HEK293T (cell line): Measurements from ENCODE around the gene SKP1.

Experiments
- CTCF ChIA-PET: fragments of 350-600 bp; formaldehyde crosslinking; extraction: SDS; loops from one replicate; lab custom pipeline; 2021; ENCODE audit warnings: antibody characterized with exemption, inconsistent platforms; lab: Yijun Ruan, JAX
- POLR2A ChIA-PET: fragments of 350-600 bp; formaldehyde crosslinking; extraction: SDS; loops from one replicate; lab custom pipeline; 2020; ENCODE audit warnings: antibody characterized with exemption, inconsistent platforms; lab: Yijun Ruan, JAX
- DNase-seq: peaks from one replicate; pipeline ENCODE4 v3.0.0; 2012; ENCODE audit warnings: mixed read lengths; ENCODE audit errors: extremely low spot score
- ARNT ChIP-seq: fragments of 450-650 bp; IDR thresholded peaks from 2 replicates; pipeline ENCODE4 v1.6.1; 2017; ENCODE audit warnings: mild to moderate bottlenecking
- BHLHE40 ChIP-seq: fragments of 450-650 bp; IDR thresholded peaks from 2 replicates; pipeline ENCODE4 v1.6.1; 2016; ENCODE audit warnings: mild to moderate bottlenecking, moderate library complexity, borderline replicate concordance
- CTBP1 ChIP-seq: fragments of 450-650 bp; IDR thresholded peaks from 2 replicates; pipeline ENCODE4 v1.6.1; 2016; ENCODE audit warnings: borderline replicate concordance
- ELF4 ChIP-seq: fragments of 450-650 bp; IDR thresholded peaks from 2 replicates; pipeline ENCODE4 v1.6.1; 2017; ENCODE audit warnings: antibody characterized with exemption
- FOXA1 ChIP-seq: fragments of 450-650 bp; IDR thresholded peaks from 2 replicates; pipeline ENCODE4 v1.6.1; 2016; ENCODE audit warnings: mild to moderate bottlenecking
- FOXK2 ChIP-seq: fragments of 450-650 bp; IDR thresholded peaks from 2 replicates; pipeline ENCODE4 v1.6.1; 2016; ENCODE audit warnings: mild to moderate bottlenecking
- FOXM1 ChIP-seq: fragments of 450-650 bp; IDR thresholded peaks from 2 replicates; pipeline ENCODE4 v1.6.1; 2017; ENCODE audit warnings: mild to moderate bottlenecking, borderline replicate concordance
- HDGF ChIP-seq: fragments of 450-650 bp; IDR thresholded peaks from 2 replicates; pipeline ENCODE4 v1.6.1; 2017; ENCODE audit warnings: antibody characterized with exemption, borderline replicate concordance
- L3MBTL2 ChIP-seq: fragments of 450-650 bp; conservative IDR thresholded peaks from 2 replicates; pipeline ENCODE4 v1.6.1; 2016; ENCODE audit warnings: mild to moderate bottlenecking
- LEF1 ChIP-seq: fragments of 450-650 bp; IDR thresholded peaks from 2 replicates; pipeline ENCODE4 v1.6.1; 2017; ENCODE audit warnings: mild to moderate bottlenecking, borderline replicate concordance
- NFRKB ChIP-seq: fragments of 450-650 bp; IDR thresholded peaks from 2 replicates; pipeline ENCODE4 v1.6.1; 2016; ENCODE audit warnings: mild to moderate bottlenecking, moderate library complexity
- SP1 ChIP-seq: fragments of 450-650 bp; IDR thresholded peaks from 2 replicates; pipeline ENCODE4 v1.6.1; 2017
- SUZ12 ChIP-seq: fragments of 450-650 bp; IDR thresholded peaks from 2 replicates; pipeline ENCODE4 v1.6.1; 2016; ENCODE audit warnings: mild to moderate bottlenecking
- TARDBP ChIP-seq: fragments of 450-650 bp; IDR thresholded peaks from 2 replicates; pipeline ENCODE4 v1.6.1; 2016
- ZNF384 ChIP-seq: fragments of 450-650 bp; IDR thresholded peaks from 2 replicates; pipeline ENCODE4 v1.6.1; 2016
- TF ChIP-seq, protein P1 (sequence below): fragments of 450-650 bp; IDR thresholded peaks from 2 replicates; pipeline ENCODE4 v1.6.1; 2016

SKP1 gene

DNA sequence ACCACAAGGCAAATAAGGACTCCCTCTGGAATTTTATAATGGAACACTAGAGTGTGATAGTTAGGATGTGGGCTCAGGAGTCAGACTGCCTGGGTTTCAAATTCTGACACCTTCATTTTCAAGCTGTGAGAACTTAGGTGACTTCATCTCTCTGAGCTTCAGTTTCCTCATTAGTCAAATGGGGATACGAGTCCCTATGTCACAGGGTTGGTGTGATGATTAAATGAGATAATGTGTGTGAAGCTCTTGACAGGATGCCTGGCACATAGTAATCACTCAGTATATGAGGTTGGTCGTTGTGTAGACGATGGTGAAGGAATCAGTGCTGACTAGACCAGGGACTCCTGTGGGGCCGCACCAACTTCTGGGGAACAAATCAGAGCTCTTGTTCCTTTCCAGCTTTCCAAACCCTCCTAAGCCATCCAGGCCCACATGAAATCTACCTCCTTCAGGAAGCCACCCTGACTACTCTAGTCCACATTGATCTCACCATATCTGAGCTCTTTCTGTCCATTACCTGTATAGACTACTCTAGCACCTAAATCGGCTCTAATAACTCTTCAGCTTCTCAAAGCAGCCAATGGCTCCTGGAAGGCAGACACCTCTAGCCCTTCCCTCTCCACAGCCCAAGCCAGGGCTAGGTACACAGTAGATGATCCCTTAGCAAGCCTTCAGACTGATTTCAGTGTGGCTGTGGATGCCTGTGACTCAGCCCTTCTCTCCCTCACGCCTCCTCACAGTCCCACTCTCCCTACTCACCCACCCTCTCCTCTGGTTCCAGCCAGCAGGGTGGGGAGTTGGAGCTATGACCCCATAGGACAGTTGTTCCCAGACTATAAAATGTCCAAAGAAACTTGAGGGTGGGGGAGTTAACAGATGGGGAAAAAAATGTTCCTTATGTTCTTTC, 64.8 kb downstream of the SKP1 start:
- TF ChIP-seq SUZ12 (no peak), ARNT (no peak), CTBP1 (no peak), NFRKB (no peak), LEF1 (no peak), HDGF (no peak)
- ChIA-PET POLR2A (interaction anchor here (0.8 kb wide), 1 partner anchor 9 kb away, joined by 3 read pairs; no protein-coding TSS in a partner anchor), CTCF (interaction anchor here (1.0 to 3.8 kb wide), 5 partner anchors 11 to 73 kb away, joined by 3 to 17 read pairs (median 6); no protein-coding TSS in a partner anchor)
- no peak for DNase-seq

DNA sequence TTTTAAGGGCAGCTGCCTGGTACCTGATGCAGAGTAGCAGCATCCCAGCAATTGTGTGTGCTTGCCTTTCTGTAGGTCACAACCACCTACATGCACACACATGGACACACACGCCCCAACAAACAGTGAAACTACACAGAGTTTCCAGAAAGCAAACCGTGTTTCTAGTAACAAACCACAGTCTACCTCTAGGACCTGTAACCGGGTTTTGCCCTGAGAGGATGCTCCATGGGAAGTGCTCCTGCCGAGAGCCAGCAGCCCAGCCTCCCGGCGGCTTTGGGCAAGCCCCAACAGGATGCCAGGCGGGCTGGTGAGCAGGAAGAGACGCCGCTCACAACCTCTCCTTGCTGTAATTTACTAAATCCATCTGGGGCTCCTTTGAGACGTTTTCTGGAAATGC, 66.4 kb downstream of the SKP1 start:
- DNase-seq: no peak
- ChIA-PET CTCF (interaction anchor here (1.5 to 3.8 kb wide), 2 partner anchors 9 to 71 kb away, joined by 6 to 17 read pairs; no protein-coding TSS in a partner anchor), POLR2A (no interaction called here)
- no peak for TF ChIP-seq HDGF
- no peak for TF ChIP-seq ELF4
- TF ChIP-seq, protein P1, sequence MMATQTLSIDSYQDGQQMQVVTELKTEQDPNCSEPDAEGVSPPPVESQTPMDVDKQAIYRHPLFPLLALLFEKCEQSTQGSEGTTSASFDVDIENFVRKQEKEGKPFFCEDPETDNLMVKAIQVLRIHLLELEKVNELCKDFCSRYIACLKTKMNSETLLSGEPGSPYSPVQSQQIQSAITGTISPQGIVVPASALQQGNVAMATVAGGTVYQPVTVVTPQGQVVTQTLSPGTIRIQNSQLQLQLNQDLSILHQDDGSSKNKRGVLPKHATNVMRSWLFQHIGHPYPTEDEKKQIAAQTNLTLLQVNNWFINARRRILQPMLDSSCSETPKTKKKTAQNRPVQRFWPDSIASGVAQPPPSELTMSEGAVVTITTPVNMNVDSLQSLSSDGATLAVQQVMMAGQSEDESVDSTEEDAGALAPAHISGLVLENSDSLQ: no peak
- no peak for TF ChIP-seq BHLHE40
- TF ChIP-seq CTBP1: no peak
- no peak for TF ChIP-seq SP1
- no peak for TF ChIP-seq ZNF384
- TF ChIP-seq ARNT: no peak
- TF ChIP-seq FOXK2: no peak
- no peak for TF ChIP-seq L3MBTL2
- no peak for TF ChIP-seq FOXM1
- TF ChIP-seq LEF1: no peak
- no peak for TF ChIP-seq TARDBP
- TF ChIP-seq NFRKB: no peak
- no peak for TF ChIP-seq SUZ12
- no peak for TF ChIP-seq FOXA1

- ChIA-PET CTCF (no interaction called here), POLR2A (no interaction called here)
- no peak for TF ChIP-seq HDGF
- no peak for TF ChIP-seq ARNT
- no peak for TF ChIP-seq NFRKB
- TF ChIP-seq L3MBTL2: no peak
- TF ChIP-seq, protein P1: no peak
- no peak for TF ChIP-seq TARDBP
- no peak for TF ChIP-seq ZNF384
- TF ChIP-seq FOXM1: no peak
- TF ChIP-seq ELF4: no peak
- no peak for TF ChIP-seq SUZ12
- TF ChIP-seq BHLHE40: no peak
- TF ChIP-seq LEF1: no peak
- no peak for TF ChIP-seq CTBP1
- TF ChIP-seq FOXA1: no peak
- TF ChIP-seq FOXK2: no peak
- no peak for TF ChIP-seq SP1
- DNase-seq: no peak
These were observed 69.0 kb downstream of the SKP1 start for GRCh38 chr5:134107779-134108178.

DNA sequence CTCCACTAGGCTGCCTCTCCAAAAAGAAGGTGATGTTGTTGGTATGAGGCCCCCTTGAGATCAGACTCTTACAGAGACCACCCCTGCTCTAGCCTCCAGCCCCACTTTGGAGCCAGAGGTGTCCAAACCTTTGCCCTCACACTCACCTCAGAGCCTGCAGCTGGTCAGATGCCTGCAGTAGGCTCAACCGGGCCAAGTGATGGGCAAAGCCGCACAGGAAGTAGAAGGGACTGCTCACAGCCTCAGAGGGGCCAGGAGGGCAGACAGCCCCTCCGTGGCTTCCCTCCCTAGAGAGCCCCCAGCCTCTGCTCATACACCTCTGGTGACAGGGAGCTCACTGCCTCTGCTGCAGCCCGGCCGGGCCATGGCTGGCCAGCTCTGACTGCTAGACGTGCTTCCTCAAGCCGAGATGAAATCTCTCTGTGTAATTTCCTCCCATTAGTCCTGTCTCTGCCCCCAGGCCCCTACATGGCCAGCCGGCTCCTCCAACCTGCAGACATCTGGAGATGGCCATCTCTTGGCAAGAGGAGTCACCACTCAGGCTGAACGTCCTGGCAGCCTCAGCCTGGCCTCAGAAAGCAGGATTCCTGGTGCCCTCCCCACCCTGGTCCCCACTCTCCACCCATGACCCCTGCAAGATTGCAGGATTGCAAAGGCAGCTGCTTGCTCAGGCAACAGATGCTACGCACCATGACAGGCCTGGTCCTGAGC, 69.6 kb downstream of the SKP1 start:
- ChIA-PET CTCF (no interaction called here), POLR2A (no interaction called here)
- no peak for DNase-seq
- TF ChIP-seq ELF4: no peak
- TF ChIP-seq ZNF384: no peak
- TF ChIP-seq FOXK2: no peak
- no peak for TF ChIP-seq HDGF
- no peak for TF ChIP-seq BHLHE40
- TF ChIP-seq TARDBP: no peak
- TF ChIP-seq, protein P1: no peak
- TF ChIP-seq NFRKB: no peak
- TF ChIP-seq L3MBTL2: no peak
- TF ChIP-seq FOXM1: no peak
- TF ChIP-seq SUZ12: no peak
- no peak for TF ChIP-seq SP1
- no peak for TF ChIP-seq ARNT
- no peak for TF ChIP-seq FOXA1
- TF ChIP-seq CTBP1: no peak
- no peak for TF ChIP-seq LEF1

DNA sequence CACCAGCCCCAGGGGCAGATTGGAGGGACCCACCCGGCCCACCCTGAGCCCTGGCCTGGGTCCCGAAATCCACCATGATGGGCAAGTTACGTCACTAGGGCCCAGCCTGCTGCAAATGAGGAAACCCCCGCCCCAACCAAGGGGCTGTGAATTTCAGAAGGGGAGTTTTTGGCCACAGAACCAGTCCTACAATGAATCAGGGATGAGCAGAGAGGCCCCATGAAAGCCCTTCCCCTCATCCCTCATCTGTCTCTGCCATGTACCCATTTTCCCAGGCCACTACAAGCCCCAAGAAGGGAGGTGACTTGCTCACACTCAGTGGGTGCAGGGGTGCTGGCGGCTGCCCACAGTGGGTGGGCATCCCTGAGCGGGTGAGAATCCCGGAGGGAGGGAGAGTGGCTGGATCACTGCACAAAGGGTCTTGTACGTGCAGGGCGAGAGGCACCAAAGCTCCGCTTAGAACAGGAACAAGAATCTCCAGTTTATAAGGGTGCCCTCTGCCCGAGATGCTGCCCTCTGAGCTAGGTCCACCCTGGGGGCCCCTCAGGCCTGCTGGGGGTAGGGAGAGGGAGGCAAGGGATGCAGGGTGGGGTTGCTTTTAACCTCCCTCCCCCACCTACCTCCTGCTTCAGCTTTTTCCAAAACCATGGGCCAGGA, 72.6 kb downstream of the SKP1 start:
- CTCF ChIA-PET: interaction anchor here (0.6 kb wide), 2 partner anchors 83 to 142 kb away, joined by 3 read pairs; no protein-coding TSS in a partner anchor

More for the DNA sequence above, 72.6 kb downstream of the SKP1 start:
- POLR2A ChIA-PET: interaction anchor here (1.0 kb wide), 1 partner anchor 8 kb away, joined by 3 read pairs; no protein-coding TSS in a partner anchor
- TF ChIP-seq BHLHE40 (no peak), TARDBP (no peak), CTBP1 (no peak), ZNF384 (no peak), ELF4 (no peak), L3MBTL2 (no peak), SP1 (no peak), LEF1 (no peak), FOXM1 (no peak), FOXK2 (no peak), ARNT (no peak), HDGF (no peak), NFRKB (no peak), FOXA1 (no peak), SUZ12 (no peak)
- TF ChIP-seq, protein P1: no peak
- no peak for DNase-seq
